ENCODE results near the gene OR51G1. TPM values are rescaled to one million over a fixed set of nuclear protein-coding genes. Genes with fewer than 3 reads are reported as not detected.

The OR51G1 gene
- total RNA-seq, 4 donors from 2014 or later: not detected

GRCh38 chr11:4922304-4922703, 1.8 kb downstream of the OR51G1 start:
- 62 to 65% methylated on average over 1 of the region's 1 CpG for WGBS, 2 donors (ENCODE audit: low coverage in 1 of 2)
- H3K27ac ChIP-seq: no peak overlapping the region
- H3K9me3 ChIP-seq: no peaks in the 10 kb centered on the region
- DNase-seq: no peak
- H3K4me1 ChIP-seq: no peaks in the 10 kb centered on the region
- intact Hi-C loops (cut with DNase I; ENCODE audit: low total_unique reads) (no loop called here), in situ Hi-C loops (cut with MboI; ENCODE audit: low pct_ligation_motif_present in 1 of 4, low pct_unique_long_range_greater_than_20kb in 1 of 4, low sequenced_read_pairs in 3 of 4) (loop anchor here in 1 of 4 donors (25.0 kb wide), 1 partner anchor 90 kb away; no protein-coding TSS in a partner anchor)
- TF ChIP-seq POLR2AphosphoS5 (IDR thresholded peaks at IDR 0.05) (no peak), CTCF (IDR thresholded peaks at IDR 0.05) (no peak), POLR2A (IDR thresholded peaks at IDR 0.05) (no peak), EP300 (IDR thresholded peaks at IDR 0.05; ENCODE audit: low read depth) (no peak)
- H3K36me3 ChIP-seq: no peaks in the 10 kb centered on the region
- H3K27me3 ChIP-seq: no peaks in the 10 kb centered on the region
- no peak overlapping the region for H3K4me3 ChIP-seq

DNA sequence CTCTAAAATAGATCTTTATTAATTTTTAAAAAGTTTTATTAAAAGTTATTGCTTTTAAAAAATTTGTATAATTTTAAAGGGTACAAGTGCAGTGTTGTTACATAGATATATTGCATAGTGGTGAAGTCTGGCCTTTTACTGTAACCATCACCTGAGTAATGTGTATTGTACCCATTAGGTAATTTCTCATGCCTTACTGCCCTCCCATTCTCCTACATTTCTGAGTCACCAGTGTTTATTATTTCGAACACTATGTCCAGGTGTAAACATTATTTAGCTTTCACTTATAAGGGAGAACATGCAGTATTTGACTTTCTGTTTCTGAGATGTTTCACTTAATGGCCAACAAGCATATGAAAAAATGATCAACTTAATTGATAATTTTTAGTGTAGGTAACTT, 2.3 kb downstream of the OR51G1 start:
- no peak overlapping the region for H3K27ac ChIP-seq
- no peak overlapping the region for H3K4me3 ChIP-seq
- TF ChIP-seq POLR2A (IDR thresholded peaks at IDR 0.05): no peak
- TF ChIP-seq POLR2AphosphoS5 (IDR thresholded peaks at IDR 0.05): no peak
- no peak for TF ChIP-seq CTCF (IDR thresholded peaks at IDR 0.05)
- no peaks in the 10 kb centered on the region for H3K36me3 ChIP-seq
- DNase-seq: no peak
- no peaks in the 10 kb centered on the region for H3K27me3 ChIP-seq
- intact Hi-C loops (cut with DNase I; ENCODE audit: low total_unique reads) (no loop called here), in situ Hi-C loops (cut with MboI; ENCODE audit: low pct_ligation_motif_present in 1 of 4, low pct_unique_long_range_greater_than_20kb in 1 of 4, low sequenced_read_pairs in 3 of 4) (loop anchor here in 1 of 4 donors (25.0 kb wide), 1 partner anchor 91 kb away; no protein-coding TSS in a partner anchor)
- no peaks in the 10 kb centered on the region for H3K9me3 ChIP-seq
- H3K4me1 ChIP-seq: no peaks in the 10 kb centered on the region
- 65 to 68% methylated on average over 1 of the region's 1 CpG for WGBS, 2 donors (ENCODE audit: low coverage in 1 of 2)

DNA sequence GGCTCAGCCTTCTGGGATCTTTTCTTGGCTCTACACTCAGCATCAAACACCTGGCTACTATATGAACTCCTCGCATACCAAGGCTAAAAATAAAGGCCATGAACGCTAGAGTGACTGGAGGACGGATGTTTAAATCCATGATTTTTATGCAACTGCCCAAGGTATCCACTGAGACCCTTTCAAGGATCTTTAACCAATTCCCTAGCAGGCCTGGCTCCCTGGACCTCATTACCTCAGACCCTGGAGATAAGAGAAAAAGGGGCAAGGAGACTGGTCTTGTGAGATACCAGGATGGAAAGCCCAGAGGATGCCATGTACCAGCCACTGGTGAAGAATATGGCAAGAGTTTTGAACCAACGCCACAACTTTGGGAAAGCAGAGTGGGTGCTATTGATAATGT, 4.9 kb downstream of the OR51G1 start, which contains the start of gene OR51G2:
TSS of gene OR51G2 (minus strand) at position 101 of the 400 bp plus-strand sequence. CDS start 3,687 bp downstream, outside the sequence.
- Histone ChIP-seq H3K36me3 (no peaks in the 10 kb centered on the region), H3K27ac (no peak within 1 kb of the TSS), H3K4me1 (no peaks in the 10 kb centered on the region), H3K9me3 (no peaks in the 10 kb centered on the region), H3K4me3 (no peak within 1 kb of the TSS), H3K27me3 (no peaks in the 10 kb centered on the region)
- DNase-seq: no peak
- in situ Hi-C loops (cut with MboI; ENCODE audit: low pct_ligation_motif_present in 1 of 4, low pct_unique_long_range_greater_than_20kb in 1 of 4, low sequenced_read_pairs in 3 of 4): loop anchor here in 1 of 4 donors (25.0 kb wide), 1 partner anchor 93 kb away; no protein-coding TSS in a partner anchor
- intact Hi-C loops (cut with DNase I; ENCODE audit: low total_unique reads): no loop called here
- TF ChIP-seq POLR2A (IDR thresholded peaks at IDR 0.05) (no peak), POLR2AphosphoS5 (IDR thresholded peaks at IDR 0.05) (no peak), EP300 (IDR thresholded peaks at IDR 0.05; ENCODE audit: low read depth) (no peak), CTCF (IDR thresholded peaks at IDR 0.05) (no peak)
- 10 to 81% methylated on average over 1 to 4 of the region's 4 CpGs for WGBS, 2 donors (ENCODE audit: low coverage in 1 of 2)

GRCh38 chr11:4916581-4916980, 7.6 kb downstream of the OR51G1 start:
- in situ Hi-C loops (cut with MboI; ENCODE audit: low pct_ligation_motif_present in 1 of 4, low pct_unique_long_range_greater_than_20kb in 1 of 4, low sequenced_read_pairs in 3 of 4): loop anchor here in 1 of 4 donors (25.0 kb wide), 1 partner anchor 96 kb away; no protein-coding TSS in a partner anchor
- Histone ChIP-seq H3K9me3 (no peaks in the 10 kb centered on the region), H3K4me1 (no peaks in the 10 kb centered on the region), H3K36me3 (no peaks in the 10 kb centered on the region), H3K27me3 (no peaks in the 10 kb centered on the region), H3K27ac (no peak overlapping the region), H3K4me3 (no peak overlapping the region)
- TF ChIP-seq CTCF (IDR thresholded peaks at IDR 0.05): no peak
- TF ChIP-seq POLR2A (IDR thresholded peaks at IDR 0.05): no peak
- no peak for TF ChIP-seq POLR2AphosphoS5 (IDR thresholded peaks at IDR 0.05)
- TF ChIP-seq EP300 (IDR thresholded peaks at IDR 0.05; ENCODE audit: low read depth): no peak
- no peak for DNase-seq
- intact Hi-C loops (cut with DNase I; ENCODE audit: low total_unique reads): no loop called here
